Osteoblast (primary cell): ENCODE data around the gene ADCY9. TPM values are rescaled to one million over a fixed set of nuclear protein-coding genes. Genes with fewer than 3 reads are reported as not detected.

ENCODE experiments used
- DNase-seq: peaks from one replicate; pipeline ENCODE4 v3.0.0; 2011; ENCODE audit warnings: low spot score, mixed read lengths; ENCODE audit not compliant: insufficient read length; ENCODE audit errors: missing footprints
- H2AFZ ChIP-seq: 2 replicates; pipeline ENCODE4 v1.6.0; 2011; ENCODE audit warnings: mild to moderate bottlenecking, low read length
- H3K27ac ChIP-seq: 2 replicates; pipeline ENCODE4 v1.5.1; 2011; ENCODE audit warnings: mild to moderate bottlenecking, low read depth, low read length, moderate library complexity
- H3K27me3 ChIP-seq: 2 replicates; pipeline ENCODE4 v1.6.0; 2012; ENCODE audit warnings: mild to moderate bottlenecking, control low read depth, inconsistent platforms, low read length, moderate library complexity; ENCODE audit not compliant: insufficient read depth
- H3K36me3 ChIP-seq: 2 replicates; pipeline ENCODE4 v1.5.1; 2011; ENCODE audit warnings: mild to moderate bottlenecking, low read length, control low read depth, moderate library complexity; ENCODE audit not compliant: insufficient read depth
- H3K4me1 ChIP-seq: 2 replicates; pipeline ENCODE4 v1.5.1; 2011; ENCODE audit warnings: mild to moderate bottlenecking, low read length, control low read depth, moderate library complexity; ENCODE audit not compliant: insufficient read depth
- H3K4me2 ChIP-seq: 2 replicates; pipeline ENCODE4 v1.6.0; 2011; ENCODE audit warnings: mild to moderate bottlenecking, low read length; ENCODE audit not compliant: insufficient read depth
- H3K4me3 ChIP-seq: fragments of 200-600 bp; sonication (generic); 3 replicates; pipeline ENCODE4 v1.5.1; 2012; ENCODE audit warnings: mild to moderate bottlenecking, low read length, inconsistent platforms; ENCODE audit not compliant: insufficient read depth
- H3K79me2 ChIP-seq: 2 replicates; pipeline ENCODE4 v1.6.0; 2012; ENCODE audit warnings: mild to moderate bottlenecking, low read length, control low read depth, inconsistent platforms; ENCODE audit not compliant: insufficient read depth
- H3K9me3 ChIP-seq: 2 replicates; pipeline ENCODE4 v1.5.1; 2011; ENCODE audit warnings: low read depth, low read length, control low read depth
- H4K20me1 ChIP-seq: 2 replicates; pipeline ENCODE4 v1.6.0; 2012; ENCODE audit warnings: mild to moderate bottlenecking, low read length, control low read depth; ENCODE audit not compliant: insufficient read depth
- CTCF ChIP-seq: IDR thresholded peaks from 2 replicates; pipeline ENCODE4 v1.5.1; 2011; ENCODE audit warnings: mild to moderate bottlenecking, low read depth, low read length, moderate library complexity; ENCODE audit errors: extremely low read depth
- total RNA-seq: library from RNA; depleted of rRNA; stranded (reverse); fragments of >200 nt; gene quantifications from 2 replicates; pipeline ENCODE4 v1.2.3, GENCODE V29; 2012

Gene ADCY9
- total RNA-seq, 1 donor: 29.3 TPM

GRCh38 chr16:4135537-4135936 is 19.3 kb upstream of the ADCY9 start:
- no peak for TF ChIP-seq CTCF
- H4K20me1 ChIP-seq: no peaks in the 10 kb centered on the region
- H3K4me1 ChIP-seq: no peaks in the 10 kb centered on the region
- no peak overlapping the region for H2AFZ ChIP-seq
- H3K9me3 ChIP-seq: no peaks in the 10 kb centered on the region
- no peaks in the 10 kb centered on the region for H3K79me2 ChIP-seq
- H3K27me3 ChIP-seq: peaks cover 4% of the 10 kb centered on the region
- no peak overlapping the region for H3K4me2 ChIP-seq
- no peak for DNase-seq
- H3K27ac ChIP-seq: no peak overlapping the region
- no peak overlapping the region for H3K4me3 ChIP-seq
- H3K36me3 ChIP-seq: no peaks in the 10 kb centered on the region

- Histone ChIP-seq H3K9me3 (no peaks in the 10 kb centered on the region), H3K4me2 (no peak overlapping the region), H3K79me2 (no peaks in the 10 kb centered on the region), H2AFZ (no peak overlapping the region), H3K27ac (no peak overlapping the region), H3K4me3 (no peak overlapping the region), H3K36me3 (no peaks in the 10 kb centered on the region), H4K20me1 (no peaks in the 10 kb centered on the region), H3K27me3 (peaks cover 4% of the 10 kb centered on the region), H3K4me1 (no peaks in the 10 kb centered on the region)
- no peak for TF ChIP-seq CTCF
- no peak for DNase-seq
Observed at GRCh38 chr16:4133897-4134372, 17.7 kb upstream of the ADCY9 start.

- H3K27me3 ChIP-seq: peaks cover 4% of the 10 kb centered on the region
- H3K4me3 ChIP-seq: no peak overlapping the region
- H3K79me2 ChIP-seq: no peaks in the 10 kb centered on the region
- H3K27ac ChIP-seq: no peak overlapping the region
- H3K4me1 ChIP-seq: no peaks in the 10 kb centered on the region
- H3K4me2 ChIP-seq: no peak overlapping the region
- TF ChIP-seq CTCF: no peak
- no peaks in the 10 kb centered on the region for H3K9me3 ChIP-seq
- no peak overlapping the region for H2AFZ ChIP-seq
- DNase-seq: no peak
- no peaks in the 10 kb centered on the region for H4K20me1 ChIP-seq
- H3K36me3 ChIP-seq: no peaks in the 10 kb centered on the region
Observed at GRCh38 chr16:4131621-4132020, 15.4 kb upstream of the ADCY9 start.

GRCh38 chr16:4124535-4125294 is 8.5 kb upstream of the ADCY9 start:
- Histone ChIP-seq H4K20me1 (no peaks in the 10 kb centered on the region), H3K36me3 (no peaks in the 10 kb centered on the region), H3K27me3 (no peaks in the 10 kb centered on the region), H3K4me2 (no peak overlapping the region), H3K4me1 (peaks cover 4% of the 10 kb centered on the region), H3K79me2 (no peaks in the 10 kb centered on the region), H3K9me3 (no peaks in the 10 kb centered on the region), H3K27ac (no peak overlapping the region), H2AFZ (no peak overlapping the region), H3K4me3 (no peak overlapping the region)
- DNase-seq: no peak
- no peak for TF ChIP-seq CTCF
